ENCODE data around the gene USP54.

DNA sequence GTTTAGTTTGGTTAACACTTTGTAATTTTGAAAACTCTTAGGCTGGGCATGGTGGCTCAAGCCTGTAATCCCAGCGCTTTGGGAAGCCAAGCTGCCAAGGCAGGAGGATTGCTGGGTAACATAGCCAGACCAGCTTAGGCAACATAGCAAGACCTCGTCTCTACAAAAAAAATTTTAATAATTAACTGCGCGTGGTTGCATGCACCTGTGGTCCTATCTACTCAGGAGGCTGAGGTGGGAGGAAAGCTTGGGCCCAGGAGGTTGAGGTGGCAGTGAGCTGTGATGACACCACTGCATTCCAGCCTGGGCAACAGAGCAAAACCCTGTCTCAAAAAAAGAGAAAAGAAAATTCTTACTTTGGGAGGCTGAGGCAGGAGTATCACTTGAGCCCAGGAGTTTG is 31.9 kb upstream of the USP54 start:
- TF ChIP-seq POLR2A (IDR thresholded peaks at IDR 0.05; ENCODE audit: low read length) (no peak), GATA1 (IDR thresholded peaks at IDR 0.05; ENCODE audit: low read depth, low read length) (no peak)

Data from erythroblast (primary cell).